Naive thymus-derived CD4-positive, alpha-beta T cell (primary cell): ENCODE data around the gene ACP4. TPM values are rescaled to one million over a fixed set of nuclear protein-coding genes. Genes with fewer than 3 reads are reported as not detected.

Source experiments
- ATAC-seq: fragments of 150-1000 bp; cut with Tn5 transposase; 2 replicates; pipeline ENCODE4 v1.10.0; 2021; ENCODE audit warnings: mild to moderate bottlenecking, moderate library complexity
- CTCF ChIA-PET: fragments of 350-600 bp; sonication (Branson Sonifier 250); formaldehyde crosslinking; loops from one replicate; lab custom pipeline; 2021; ENCODE audit warnings: antibody characterized with exemption; lab: Charles Lee
- POLR2A ChIA-PET: fragments of 350-600 bp; sonication (Branson Sonifier 250); formaldehyde crosslinking; loops from one replicate; lab custom pipeline; 2021; ENCODE audit warnings: antibody characterized with exemption, inconsistent platforms; lab: Charles Lee
- DNase-seq, 9 donors: peaks; one replicate each; pipeline versions ENCODE4 v3.0.0 to v3.0.0-alpha.2; 2020 to 2022; ENCODE audit warnings: mixed read lengths in 1 of 9
- H3K27ac ChIP-seq: one replicate; pipeline ENCODE4 v1.7.0; 2013; ENCODE audit warnings: mild to moderate bottlenecking, low read depth, low read length, moderate library complexity
- H3K27me3 ChIP-seq, 2 donors: one replicate each; pipeline ENCODE4 v1.7.0; 2013; ENCODE audit warnings: low read length in 2 of 2, mild to moderate bottlenecking in 2 of 2, moderate library complexity in 2 of 2; ENCODE audit not compliant: control insufficient read depth in 2 of 2, insufficient read depth in 2 of 2
- H3K36me3 ChIP-seq, 3 experiments: 1 replicate in 2 of 3; 2 replicates in 1 of 3; pipeline ENCODE4 v1.7.0; 2013; ENCODE audit warnings: low read length in 3 of 3, mild to moderate bottlenecking in 3 of 3, moderate library complexity in 1 of 3; ENCODE audit not compliant: insufficient read depth in 3 of 3, control insufficient read depth in 2 of 3
- H3K4me1 ChIP-seq, 2 donors: one replicate each; pipeline ENCODE4 v1.7.0; 2013; ENCODE audit warnings: low read length in 2 of 2, mild to moderate bottlenecking in 2 of 2, moderate library complexity in 1 of 2; ENCODE audit not compliant: control insufficient read depth in 2 of 2, insufficient read depth in 2 of 2
- H3K4me3 ChIP-seq: 2 replicates; pipeline ENCODE4 v1.7.0; 2013; ENCODE audit warnings: mild to moderate bottlenecking, low read length
- H3K9me3 ChIP-seq, 3 experiments: 1 replicate in 2 of 3; 2 replicates in 1 of 3; pipeline ENCODE4 v1.7.0; 2013; ENCODE audit warnings: low read length in 3 of 3; ENCODE audit not compliant: control insufficient read depth in 2 of 3
- H3K27ac Mint-ChIP-seq, 9 donors: one replicate each; pipeline ENCODE4 v1.8.0; 2020 to 2022; ENCODE audit warnings: mixed read lengths in 9 of 9, mild to moderate bottlenecking in 8 of 9, moderate library complexity in 5 of 9, inconsistent platforms in 2 of 9
- H3K27me3 Mint-ChIP-seq, 5 donors: one replicate each; pipeline ENCODE4 v1.8.0; 2021 to 2022; ENCODE audit warnings: mixed read lengths in 5 of 5, mild to moderate bottlenecking in 1 of 5
- H3K36me3 Mint-ChIP-seq, 5 donors: one replicate each; pipeline ENCODE4 v1.8.0; 2020 to 2022; ENCODE audit warnings: mixed read lengths in 5 of 5, mild to moderate bottlenecking in 3 of 5, inconsistent platforms in 1 of 5
- H3K4me1 Mint-ChIP-seq, 7 donors: one replicate each; pipeline ENCODE4 v1.8.0; 2020 to 2022; ENCODE audit warnings: mixed read lengths in 7 of 7, mild to moderate bottlenecking in 3 of 7, inconsistent platforms in 1 of 7
- H3K4me3 Mint-ChIP-seq, 10 donors: one replicate each; pipeline ENCODE4 v1.8.0; 2020 to 2022; ENCODE audit warnings: mild to moderate bottlenecking in 10 of 10, mixed read lengths in 10 of 10, moderate library complexity in 6 of 10, inconsistent platforms in 2 of 10
- H3K9me3 Mint-ChIP-seq, 11 donors: one replicate each; pipeline ENCODE4 v1.8.0; 2020 to 2022; ENCODE audit warnings: mixed read lengths in 11 of 11, mild to moderate bottlenecking in 4 of 11, inconsistent platforms in 1 of 11, moderate library complexity in 1 of 11
- intact Hi-C, 2 donors: fragments of 100-400 bp; cut with micrococcal nuclease; formaldehyde crosslinking; loops; one replicate each; pipeline ENCODE4 v1.15.1; 2023
- polyA plus RNA-seq, 2 donors: library from polyadenylated mRNA; unstranded; fragments of 300-500 nt; fragmentation: Illumina TruSeq; gene quantifications; one replicate each; pipeline ENCODE4 v1.2.3, GENCODE V29; 2021
- total RNA-seq, 6 experiments: library from RNA in 5 of 6; stranded (reverse) in 5 of 6; gene quantifications; 1 replicate in 5 of 6; 2 replicates in 1 of 6; pipeline ENCODE4 v1.2.3 and lab custom pipeline; 2021 to 2026

The ACP4 gene
- total and polyA plus RNA-seq, 7 experiments from 2014 or later, result not detected

GRCh38 chr19:50843701-50844221 is 53.5 kb downstream of the ACP4 start:
- Mint-ChIP-seq H3K4me1 (no peaks in the 10 kb centered on the region), H3K4me3 (no peak overlapping the region), H3K27me3 (peaks cover 11 to 44% (median 23%) of the 10 kb centered on the region in 5 donors), H3K9me3 (peaks cover 2 to 55% (median 25%) of the 10 kb centered on the region in 11 donors), H3K36me3 (peaks cover 0 to 9% (median 3%) of the 10 kb centered on the region in 5 donors), H3K27ac (no peak overlapping the region)
- DNase-seq (no peak), ATAC-seq (no peak)
- CTCF ChIA-PET, result no interaction called here
- intact Hi-C loops, result no loop called here
- Histone ChIP-seq H3K4me1 (no peaks in the 10 kb centered on the region), H3K27me3 (no peaks in the 10 kb centered on the region), H3K9me3 (peaks cover 0 to 23% (median 0%) of the 10 kb centered on the region in 3 experiments), H3K27ac (no peak overlapping the region), H3K4me3 (no peak overlapping the region), H3K36me3 (no peaks in the 10 kb centered on the region)
- POLR2A ChIA-PET, result no interaction called here

GRCh38 chr19:50844296-50844935 is 54.2 kb downstream of the ACP4 start:
- ChIA-PET CTCF (no interaction called here), POLR2A (no interaction called here)
- Histone ChIP-seq H3K4me1 (no peaks in the 10 kb centered on the region), H3K36me3 (no peaks in the 10 kb centered on the region), H3K27me3 (no peaks in the 10 kb centered on the region), H3K4me3 (no peak overlapping the region), H3K27ac (no peak overlapping the region), H3K9me3 (peaks cover 0 to 23% (median 0%) of the 10 kb centered on the region in 3 experiments)
- Mint-ChIP-seq H3K4me1 (no peaks in the 10 kb centered on the region), H3K4me3 (no peak overlapping the region), H3K27me3 (peaks cover 12 to 48% (median 27%) of the 10 kb centered on the region in 5 donors), H3K36me3 (peaks cover 0 to 9% (median 3%) of the 10 kb centered on the region in 5 donors), H3K9me3 (peaks cover 2 to 55% (median 25%) of the 10 kb centered on the region in 11 donors), H3K27ac (peak overlapping the region in 1 of 9 donors; percentile 20)
- DNase-seq, result no peak
- intact Hi-C loops, result no loop called here
- ATAC-seq, result no peak

Other genes with a start within 250 kb of the ACP4 start
- gene LRRC4B, start 222.0 kb upstream of the ACP4 start, total RNA-seq, result not detected
- not detected for gene LRRC4B, start 222.0 kb upstream of the ACP4 start, polyA plus RNA-seq
- under 1 TPM in 2 of 5 experiments, not detected in 3; 0.13 TPM for gene SYT3, start 150.5 kb upstream of the ACP4 start, total RNA-seq
- under 1 TPM; 0.16 to 0.47 TPM for gene SYT3, start 150.5 kb upstream of the ACP4 start, polyA plus RNA-seq
- under 1 TPM in 1 of 5 experiments, not detected in 4; 0.98 TPM for gene C19orf81, start 141.0 kb upstream of the ACP4 start, total RNA-seq
- 1 to 10 TPM in 1 of 2 donors, not detected in 1; 1.0 TPM for gene C19orf81, start 141.0 kb upstream of the ACP4 start, polyA plus RNA-seq
- gene SHANK1, start 70.6 kb upstream of the ACP4 start, total RNA-seq, result under 1 TPM in 2 of 5 experiments, not detected in 3; 0.64 to 0.69 TPM
- not detected for gene SHANK1, start 70.6 kb upstream of the ACP4 start, polyA plus RNA-seq
- 1 to 10 TPM in 4 of 5 experiments, under 1 TPM in 1; 0.36 to 4.6 (median 3.1) TPM for gene CLEC11A, start 67.1 kb upstream of the ACP4 start, total RNA-seq
- 1 to 10 TPM; 2.4 to 6.4 TPM for gene CLEC11A, start 67.1 kb upstream of the ACP4 start, polyA plus RNA-seq
- not detected for gene GPR32, start 20.0 kb upstream of the ACP4 start, total RNA-seq
- gene GPR32, start 20.0 kb upstream of the ACP4 start, polyA plus RNA-seq, result not detected
- 1 to 10 TPM in 1 of 5 experiments, not detected in 4; 1.3 TPM for gene KLK1, start 33.4 kb downstream of the ACP4 start, total RNA-seq
- not detected for gene KLK1, start 33.4 kb downstream of the ACP4 start, polyA plus RNA-seq
- gene KLK15, start 43.2 kb downstream of the ACP4 start, total RNA-seq, result not detected
- not detected for gene KLK15, start 43.2 kb downstream of the ACP4 start, polyA plus RNA-seq
- gene KLK3, start 64.5 kb downstream of the ACP4 start, total RNA-seq, result not detected
- gene KLK3, start 64.5 kb downstream of the ACP4 start, polyA plus RNA-seq, result not detected
- gene KLK2, start 83.0 kb downstream of the ACP4 start, total RNA-seq, result not detected
- gene KLK2, start 83.0 kb downstream of the ACP4 start, polyA plus RNA-seq, result not detected
- gene KLK4, start 121.0 kb downstream of the ACP4 start, total RNA-seq, result not detected
- not detected for gene KLK4, start 121.0 kb downstream of the ACP4 start, polyA plus RNA-seq
- not detected for gene KLK5, start 162.6 kb downstream of the ACP4 start, total RNA-seq
- gene KLK5, start 162.6 kb downstream of the ACP4 start, polyA plus RNA-seq, result not detected
- gene KLK6, start 179.2 kb downstream of the ACP4 start, total RNA-seq, result not detected
- not detected for gene KLK6, start 179.2 kb downstream of the ACP4 start, polyA plus RNA-seq
- not detected for gene KLK7, start 193.5 kb downstream of the ACP4 start, total RNA-seq
- gene KLK7, start 193.5 kb downstream of the ACP4 start, polyA plus RNA-seq, result not detected
- not detected for gene KLK8, start 211.2 kb downstream of the ACP4 start, total RNA-seq
- not detected for gene KLK8, start 211.2 kb downstream of the ACP4 start, polyA plus RNA-seq
- not detected for gene KLK10, start 229.3 kb downstream of the ACP4 start, total RNA-seq
- gene KLK10, start 229.3 kb downstream of the ACP4 start, polyA plus RNA-seq, result not detected
- not detected for gene KLK11, start 236.2 kb downstream of the ACP4 start, total RNA-seq
- gene KLK11, start 236.2 kb downstream of the ACP4 start, polyA plus RNA-seq, result not detected
- gene KLK12, start 244.6 kb downstream of the ACP4 start, total RNA-seq, result not detected
- gene KLK12, start 244.6 kb downstream of the ACP4 start, polyA plus RNA-seq, result not detected